GM12878 (cell line): ENCODE data around the gene REEP2. TPM values are rescaled to one million over a fixed set of nuclear protein-coding genes. Genes with fewer than 3 reads are reported as not detected.

Source experiments
- ATAC-seq: fragments of 200-7000 bp; cut with Tn5 transposase; 3 replicates; pipeline ENCODE4 v1.9.1; 2020; ENCODE audit warnings: mild to moderate bottlenecking, moderate library complexity
- BruUV-seq: library from RNA; stranded (reverse); fragments of 400-500 nt; replicated peaks from 2 replicates; lab custom pipeline; 2021; lab: Mats Ljungman, UMichigan
- CTCF ChIA-PET: fragments of 300-600 bp; sonication (Branson Sonifier 250); formaldehyde crosslinking; extraction: SDS; loops from one replicate; lab custom pipeline; 2021; ENCODE audit warnings: inconsistent platforms; lab: Yijun Ruan, JAX
- POLR2A ChIA-PET: fragments of 350-600 bp; formaldehyde crosslinking; extraction: SDS; loops from one replicate; lab custom pipeline; 2021; ENCODE audit warnings: inconsistent platforms; lab: Charles Lee
- RAD21 ChIA-PET: fragments of 300-600 bp; sonication (Branson Sonifier 250); formaldehyde crosslinking; loops from one replicate; lab custom pipeline; 2023; ENCODE audit warnings: antibody characterized with exemption; ENCODE audit not compliant: unreplicated experiment; lab: Charles Lee
- SMC1A ChIA-PET: fragments of 300-600 bp; sonication (Branson Sonifier 250); formaldehyde crosslinking; loops from one replicate; lab custom pipeline; 2023; ENCODE audit not compliant: unreplicated experiment, uncharacterized antibody; lab: Charles Lee
- DNase-seq: peaks from one replicate; pipeline ENCODE4 v3.0.0-alpha.2; 2011; ENCODE audit warnings: low read depth, low spot score
- FAIRE-seq: peaks from 3 replicates; lab custom pipeline; 2011; peaks lifted over from hg19 to GRCh38; lab: Jason Lieb, UNC
- H2AFZ ChIP-seq: 2 replicates; pipeline ENCODE4 v1.6.0; 2011; ENCODE audit warnings: low read depth, low read length, control low read depth; ENCODE audit not compliant: control insufficient read depth
- H3K27ac ChIP-seq: 2 replicates; pipeline ENCODE4 v1.5.1; 2011; ENCODE audit warnings: control low read depth; ENCODE audit not compliant: control insufficient read depth, insufficient read depth
- H3K27me3 ChIP-seq, 2 experiments: replicated peaks in 1 of 2; 2 replicates each; pipeline versions ENCODE4 v1.6.0 to v1.6.1; 2011; ENCODE audit warnings: low read length in 1 of 2; ENCODE audit not compliant: control insufficient read depth in 2 of 2, insufficient read depth in 2 of 2
- H3K36me3 ChIP-seq, 2 experiments: 2 replicates each; pipeline ENCODE4 v1.5.1; 2011; ENCODE audit warnings: low read length in 1 of 2; ENCODE audit not compliant: control insufficient read depth in 2 of 2, insufficient read depth in 2 of 2
- H3K4me1 ChIP-seq: 2 replicates; pipeline ENCODE4 v1.6.1; 2011; ENCODE audit warnings: mild to moderate bottlenecking, low read length, moderate library complexity, mixed read lengths; ENCODE audit not compliant: control insufficient read depth, insufficient read depth
- H3K4me2 ChIP-seq: 2 replicates; pipeline ENCODE4 v1.6.0; 2011; ENCODE audit warnings: control low read depth; ENCODE audit not compliant: control insufficient read depth, insufficient read depth
- H3K4me3 ChIP-seq: fragments of 200-600 bp; sonication (generic); 2 replicates; pipeline ENCODE4 v1.5.1; 2016
- H3K79me2 ChIP-seq: 2 replicates; pipeline ENCODE4 v1.6.0; 2011; ENCODE audit warnings: low read length; ENCODE audit not compliant: control insufficient read depth, insufficient read depth
- H3K9ac ChIP-seq: 2 replicates; pipeline ENCODE4 v1.8.0; 2011; ENCODE audit warnings: low read length, control low read depth, mixed read lengths; ENCODE audit not compliant: control insufficient read depth, insufficient read depth
- H3K9me3 ChIP-seq: replicated peaks from 3 replicates; pipeline ENCODE4 v1.5.1; 2011; ENCODE audit warnings: mild to moderate bottlenecking, low read length; ENCODE audit not compliant: control insufficient read depth, insufficient read depth
- H4K20me1 ChIP-seq: 2 replicates; pipeline ENCODE4 v1.6.0; 2011; ENCODE audit not compliant: control insufficient read depth, insufficient read depth
- ASH2L ChIP-seq: fragments of 300-600, 200-600 bp; sonication (generic); IDR thresholded peaks from 2 replicates; pipeline ENCODE4 v1.6.1; 2017; ENCODE audit warnings: low read depth, mild to moderate bottlenecking, borderline replicate concordance
- ATF2 ChIP-seq: IDR thresholded peaks from 2 replicates; pipeline ENCODE4 v1.6.1; 2012; ENCODE audit warnings: low read length, inconsistent platforms
- BACH1 ChIP-seq: fragments of 450-650 bp; IDR thresholded peaks from 2 replicates; pipeline ENCODE4 v1.6.1; 2017; ENCODE audit warnings: mild to moderate bottlenecking, borderline replicate concordance
- CBX3 ChIP-seq: fragments of 200-600 bp; sonication (generic); IDR thresholded peaks from 2 replicates; pipeline ENCODE4 v1.6.1; 2016; ENCODE audit warnings: low read depth, borderline replicate concordance
- CBX5 ChIP-seq: sonication (generic); IDR thresholded peaks from 2 replicates; pipeline ENCODE4 v1.6.1; 2016; ENCODE audit warnings: low read depth, moderate library complexity, mild to moderate bottlenecking, inconsistent platforms
- EZH2 ChIP-seq: IDR thresholded peaks from 2 replicates; pipeline ENCODE4 v1.6.1; 2012; ENCODE audit warnings: low read depth, mild to moderate bottlenecking, control low read depth, inconsistent platforms, low read length, borderline replicate concordance; ENCODE audit not compliant: control insufficient read depth
- FOXK2 ChIP-seq: fragments of 450-650 bp; IDR thresholded peaks from 2 replicates; pipeline ENCODE4 v1.6.1; 2017; ENCODE audit warnings: mild to moderate bottlenecking, moderate library complexity
- FOXM1 ChIP-seq: IDR thresholded peaks from 2 replicates; pipeline ENCODE4 v1.6.1; 2012; ENCODE audit warnings: low read depth, mild to moderate bottlenecking, inconsistent platforms, low read length, moderate library complexity
- IRF4 ChIP-seq: IDR thresholded peaks from 2 replicates; pipeline ENCODE4 v1.6.1; 2011; ENCODE audit warnings: low read depth, low read length
- KDM1A ChIP-seq: fragments of 200-600 bp; sonication (generic); IDR thresholded peaks from 2 replicates; pipeline ENCODE4 v1.6.1; 2016; ENCODE audit warnings: borderline replicate concordance
- RAD51 ChIP-seq: fragments of 450-650 bp; IDR thresholded peaks from 2 replicates; pipeline ENCODE4 v1.6.1; 2016; ENCODE audit warnings: moderate library complexity, mild to moderate bottlenecking, inconsistent platforms
- RBBP5 ChIP-seq: fragments of 200-600 bp; sonication (generic); conservative IDR thresholded peaks from 2 replicates; pipeline ENCODE4 v1.6.1; 2016
- RELB ChIP-seq: fragments of 450-650 bp; IDR thresholded peaks from 2 replicates; pipeline ENCODE4 v1.6.1; 2017; ENCODE audit warnings: low read depth, mild to moderate bottlenecking, moderate library complexity
- RUNX3 ChIP-seq: IDR thresholded peaks from 2 replicates; pipeline ENCODE4 v1.6.1; 2012; ENCODE audit warnings: low read length, inconsistent platforms
- SKIL ChIP-seq: fragments of 450-650 bp; IDR thresholded peaks from 2 replicates; pipeline ENCODE4 v1.6.1; 2017; ENCODE audit warnings: mild to moderate bottlenecking, low read depth, inconsistent platforms; ENCODE audit not compliant: poor library complexity, severe bottlenecking
- SP1 ChIP-seq: IDR thresholded peaks from one replicate; pipeline ENCODE4 v1.6.1; 2011; ENCODE audit warnings: low read depth, low read length
- SREBF1 ChIP-seq: IDR thresholded peaks from 2 replicates; pipeline ENCODE4 v1.6.1; 2012; ENCODE audit warnings: mild to moderate bottlenecking, low read length
- WGBS: methylation state at CpG from one replicate; pipeline ENCODE4 v1.1.6; 2016; ENCODE audit warnings: low lambda C conversion rate; ENCODE audit not compliant: insufficient replicate concordance, insufficient coverage; ENCODE audit errors: missing lambda C conversion rate; 5-methylcytosine and 5-hydroxymethylcytosine counted together
- in situ Hi-C: fragments of 300-500 bp; cut with MboI; formaldehyde crosslinking; loops from 9 replicates; pipeline ENCODE4 v1.14.3; 2018; ENCODE audit warnings: mixed read lengths
- intact Hi-C: fragments of 100-400 bp; cut with micrococcal nuclease; formaldehyde crosslinking; loops from one replicate; pipeline ENCODE4 v1.14.2; 2022; ENCODE audit not compliant: unreplicated experiment
- polyA plus RNA-seq, 11 experiments: library from polyadenylated mRNA; depleted of rRNA in 4 of 11; unstranded in 6 of 11; stranded (reverse) in 5 of 11; fragments of >200 nt; fragmentation: Nextera tagmentation in 4 of 11; fragmentation: Illumina TruSeq in 1 of 11; extraction: Ambion mirVana in 4 of 11; extraction: Trizol in 1 of 11; gene quantifications; 1 replicate in 1 of 11; 2 replicates in 10 of 11; pipeline versions ENCODE4 v1.2.1 to v1.2.3, GENCODE V29; 2011 to 2016; ENCODE audit warnings: inconsistent platforms in 2 of 11, missing spikeins in 2 of 11, low read depth in 1 of 11
- total RNA-seq, 4 experiments: library from RNA; depleted of rRNA in 3 of 4; stranded (reverse); fragments of >200 nt in 3 of 4; fragmentation: Illumina TruSeq in 1 of 4; extraction: Trizol in 1 of 4; gene quantifications; 2 replicates each; pipeline versions ENCODE4 v1.2.1 to v1.2.3, GENCODE V29; 2013 to 2021

Gene REEP2
- total and polyA plus RNA-seq, 10 of the 15 experiments (the other 5 are each of a cell fraction or from before 2014, with no cell fraction given), result 0.10 to 3.1 (median 2.0) TPM

- no peak for TF ChIP-seq EZH2
- TF ChIP-seq SKIL, result no peak
- TF ChIP-seq CBX5, result no peak
Measured at GRCh38 chr5:138457531-138458275, 18.8 kb downstream of the REEP2 start (continued).

GRCh38 chr5:138458384-138458783 lies 19.5 kb downstream of the REEP2 start:
- no peak for FAIRE-seq
- TF ChIP-seq RUNX3, result no peak
- no peak for TF ChIP-seq ASH2L
- TF ChIP-seq FOXK2, result no peak
- TF ChIP-seq SREBF1, result no peak
- no peak for TF ChIP-seq FOXM1
- TF ChIP-seq KDM1A, result no peak
- TF ChIP-seq RBBP5, result no peak
- TF ChIP-seq ATF2, result no peak
- no peak for TF ChIP-seq IRF4
- no peak for TF ChIP-seq BACH1
- TF ChIP-seq EZH2, result no peak
- TF ChIP-seq RAD51, result no peak
- no peak for TF ChIP-seq RELB
- TF ChIP-seq CBX3, result no peak
- no peak for TF ChIP-seq SP1
- ChIA-PET POLR2A (interaction anchor here (1.5 kb wide), 1 partner anchor 85 kb away, joined by 5 read pairs; no protein-coding TSS in a partner anchor), RAD21 (interaction anchor here (1.2 to 1.7 kb wide), 2 partner anchors 9 to 45 kb away, joined by 5 to 7 read pairs; no protein-coding TSS in a partner anchor), CTCF (interaction anchor here (0.5 to 9.2 kb wide), 3 partner anchors 8 to 46 kb away, joined by 3 to 71 read pairs (median 8); no protein-coding TSS in a partner anchor), SMC1A (no interaction called here)
- no peak overlapping the region for H3K27ac ChIP-seq
- no peaks in the 10 kb centered on the region for H3K79me2 ChIP-seq
- no peaks in the 10 kb centered on the region; a peak in 1 of 4 replicates for H3K27me3 ChIP-seq
- no peaks in the 10 kb centered on the region for H3K36me3 ChIP-seq
- H3K4me2 ChIP-seq, result no peak overlapping the region
- ATAC-seq, result no peak
- in situ Hi-C loops (no loop called here), intact Hi-C loops (no loop called here)
- no TSS peak for BruUV-seq
- no peaks in the 10 kb centered on the region for H4K20me1 ChIP-seq
- no peak overlapping the region for H3K4me3 ChIP-seq
- WGBS, result 59% methylated on average over 11 of the region's 11 CpGs
- H3K9ac ChIP-seq, result no peak overlapping the region
- H3K4me1 ChIP-seq, result peaks cover 13% of the 10 kb centered on the region
- no peak for DNase-seq
- H2AFZ ChIP-seq, result no peak overlapping the region
- H3K9me3 ChIP-seq, result no peaks in the 10 kb centered on the region
